NCI-H2196 (cell line): ENCODE measurements around the gene SYP.

Experiments used
- DNase-seq: peaks from one replicate; lab custom pipeline; 2025; ENCODE audit not compliant: unreplicated experiment; lab: John Stamatoyannopoulos, UW

The SYP gene

DNA sequence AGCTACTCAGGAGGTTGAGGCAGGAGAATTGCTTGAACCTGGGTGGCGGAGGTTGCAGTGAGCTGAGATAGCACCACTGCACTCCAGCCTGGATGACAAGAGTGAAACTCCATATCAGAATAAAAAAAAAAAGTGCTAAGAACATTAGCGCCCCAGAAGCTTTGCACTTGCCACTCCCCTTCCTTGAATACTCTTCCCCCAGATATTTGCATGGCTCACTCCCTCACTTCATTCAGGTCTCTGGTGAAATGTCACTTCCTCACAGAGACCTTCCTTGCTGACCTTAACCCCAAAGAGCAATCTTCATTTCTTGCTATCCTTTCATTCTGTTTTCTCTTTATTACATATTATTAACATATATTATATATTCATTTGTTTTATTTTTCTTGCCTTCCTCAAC lies 21.9 kb upstream of the SYP start:
- DNase-seq = no peak

DNA sequence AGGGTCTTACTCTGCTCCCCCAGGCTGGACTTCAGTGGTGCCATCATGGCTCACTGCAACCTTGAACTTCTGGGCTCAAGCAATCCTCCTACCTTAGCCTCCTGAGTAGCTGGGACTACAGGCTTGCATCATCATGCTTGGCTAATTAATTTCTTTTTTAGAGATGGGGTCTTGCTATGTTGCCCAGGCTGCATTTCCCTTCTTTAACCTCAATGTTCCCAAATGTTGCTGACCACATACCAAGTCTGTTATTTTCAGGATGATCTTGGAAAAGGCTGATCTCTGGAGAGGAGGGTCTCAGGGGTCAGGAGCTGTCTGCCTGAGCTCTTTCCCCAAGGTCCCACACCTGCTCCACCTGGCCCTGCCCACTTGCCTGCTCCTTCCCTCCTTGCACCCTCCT lies 20.1 kb upstream of the SYP start:
- DNase-seq = no peak

DNA sequence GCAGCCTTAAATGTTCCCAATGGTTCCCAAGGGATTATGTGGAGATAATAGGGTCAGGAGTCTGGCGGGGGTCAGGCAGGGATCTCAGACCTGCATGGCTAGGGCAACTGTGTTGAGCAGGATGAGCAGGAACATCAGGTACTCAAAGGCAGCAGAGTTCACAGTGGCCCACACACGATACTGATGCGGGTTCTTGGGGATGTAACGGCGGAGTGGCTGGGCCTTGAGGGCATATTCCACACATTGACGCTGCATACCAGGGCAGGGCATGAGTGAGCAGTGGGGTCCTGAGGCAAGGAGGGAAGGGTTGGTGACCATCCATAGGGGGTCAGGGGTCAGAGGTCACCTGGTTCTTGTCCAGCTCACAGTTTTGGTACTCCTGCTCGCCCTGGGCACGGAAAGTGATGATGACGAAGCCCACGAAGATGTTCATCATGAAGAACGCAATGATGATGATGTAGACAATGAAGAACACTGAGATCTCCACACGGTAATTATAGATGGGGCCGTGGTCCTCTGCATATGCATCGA lies 15.1 kb upstream of the SYP start:
- no peak for DNase-seq

DNA sequence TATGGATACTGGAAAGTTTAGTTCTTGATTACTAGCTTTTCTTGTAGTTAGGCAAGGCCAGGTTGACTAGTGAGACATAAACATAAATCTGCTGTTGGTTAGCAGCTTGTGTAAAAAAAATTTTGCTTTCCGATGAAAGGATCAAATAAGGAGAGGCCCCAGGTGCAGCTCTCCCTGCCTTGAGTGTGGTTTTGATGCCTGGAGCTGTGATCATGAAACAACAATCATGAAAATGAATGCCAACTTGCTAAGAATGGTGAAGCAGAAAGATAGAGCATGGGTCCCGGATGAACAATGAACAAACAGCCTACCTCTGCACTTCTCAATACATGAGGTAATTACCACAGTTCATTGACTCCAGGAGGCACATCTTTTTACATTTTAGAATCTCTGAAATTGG lies 14.4 kb upstream of the SYP start:
- DNase-seq = no peak

DNA sequence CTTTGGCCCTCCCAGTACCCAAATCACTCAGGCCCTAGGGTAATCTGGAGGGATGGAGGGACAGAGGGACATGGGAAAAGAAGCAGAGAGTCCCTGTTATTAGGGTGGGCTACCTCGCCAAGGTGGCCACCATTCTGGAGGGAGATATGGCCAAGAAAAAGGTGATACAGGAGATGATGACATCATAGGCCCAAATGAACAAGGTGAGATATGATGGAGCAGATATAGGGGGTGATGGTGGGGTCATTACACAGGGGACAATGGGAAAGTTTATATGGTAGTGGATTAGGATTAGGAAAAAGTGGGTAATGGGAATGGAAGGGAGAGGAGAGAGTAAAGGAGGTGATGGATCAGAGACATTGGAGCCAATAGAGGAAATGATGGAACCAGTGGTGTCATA lies 12.9 kb upstream of the SYP start:
- no peak for DNase-seq

DNA sequence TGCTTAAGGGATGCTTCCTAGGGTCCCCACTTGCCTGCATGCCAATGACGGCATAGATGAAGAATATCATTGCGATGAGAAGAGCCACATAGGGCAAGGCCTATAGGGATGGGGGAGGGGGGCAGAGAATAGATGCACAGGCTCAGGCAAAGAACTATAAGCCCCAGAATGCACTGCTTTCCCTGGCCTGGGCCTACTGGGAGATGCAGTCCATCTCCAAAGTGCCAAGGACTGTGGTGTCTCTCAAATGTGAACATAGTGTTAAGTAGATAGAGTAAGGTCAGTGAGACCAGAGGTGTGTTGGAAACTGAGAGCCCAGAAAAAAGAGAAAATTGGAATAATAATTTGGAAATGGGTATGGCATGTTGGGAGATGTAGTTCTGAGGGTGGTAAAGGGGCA lies 12.2 kb upstream of the SYP start:
- no peak for DNase-seq

DNA sequence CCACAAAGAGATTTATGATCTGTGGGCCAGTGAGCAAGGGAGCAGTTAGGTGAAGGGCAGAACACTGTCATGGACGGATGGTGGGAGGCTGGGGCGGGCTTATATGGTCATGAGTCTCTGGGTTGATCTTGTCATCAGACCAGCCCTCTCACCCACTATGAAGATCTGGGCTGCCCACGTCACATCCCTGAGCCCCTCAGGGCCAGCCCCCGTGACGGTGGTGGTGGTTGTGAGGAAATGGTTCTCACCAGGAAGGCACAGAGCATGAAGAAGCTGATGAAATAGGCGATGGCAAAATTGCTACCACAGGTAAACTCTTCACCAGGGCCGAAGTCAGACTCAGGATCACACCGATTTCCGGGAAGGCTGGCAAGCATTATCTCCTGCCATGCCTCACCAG lies 11.1 kb upstream of the SYP start:
- DNase-seq = no peak

DNA sequence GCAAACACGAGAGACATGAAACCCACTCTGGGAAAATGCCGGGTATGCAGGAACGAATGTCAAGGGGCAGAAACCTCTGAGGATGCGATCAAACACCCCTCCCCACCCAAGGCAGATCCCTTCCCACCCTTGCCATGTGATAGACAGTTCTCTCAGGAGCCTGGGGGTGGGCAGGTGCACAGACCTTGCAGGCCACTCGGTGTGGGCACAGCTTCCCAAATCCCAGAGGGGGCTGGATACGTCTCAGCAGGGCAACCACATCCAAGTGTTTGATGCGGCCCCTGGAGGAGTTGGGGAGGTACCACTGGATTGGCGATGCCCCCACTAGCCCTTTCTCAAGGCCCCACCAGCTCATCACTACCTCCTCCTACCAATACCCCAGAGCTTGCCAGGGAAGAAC lies 10.4 kb upstream of the SYP start:
- no peak for DNase-seq

DNA sequence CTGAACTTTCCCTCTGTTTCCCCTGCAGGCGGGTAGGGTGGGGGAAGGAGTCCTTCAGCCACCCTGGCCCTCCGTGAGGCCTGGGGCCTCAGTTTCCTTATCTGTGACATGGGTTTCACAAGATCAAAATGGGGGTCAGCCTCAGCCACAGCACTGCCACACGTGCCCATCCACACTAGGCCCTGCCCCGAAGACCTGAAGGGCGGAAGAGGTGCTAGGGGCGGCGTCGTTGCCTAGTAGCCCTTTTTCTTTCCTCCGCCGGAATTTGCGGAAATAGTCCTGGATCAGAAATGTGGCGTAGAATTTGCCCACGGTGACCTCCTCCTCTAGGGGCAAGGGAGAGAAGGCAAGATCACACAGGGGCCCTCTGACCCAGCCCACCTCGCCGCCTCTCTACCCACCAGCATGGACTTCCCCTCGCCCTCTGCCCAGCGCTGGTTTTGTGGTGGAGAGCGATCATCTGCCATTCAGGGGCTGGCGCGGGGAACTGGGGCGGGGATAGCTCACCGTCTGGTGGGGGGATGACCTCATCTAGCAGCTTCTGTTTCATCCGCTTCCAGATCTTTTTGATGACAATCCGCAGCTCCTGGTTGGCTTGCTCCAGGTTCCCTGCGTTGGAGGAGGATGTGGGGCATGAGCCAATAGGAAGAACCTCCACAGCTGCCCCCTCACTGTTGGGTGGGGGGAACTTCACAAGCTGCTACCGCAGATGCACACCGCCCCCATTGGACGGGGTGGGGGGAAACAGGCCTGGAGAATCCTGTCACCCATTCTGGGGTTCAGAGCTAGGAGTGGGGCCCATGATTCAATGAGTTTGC lies 9.7 kb upstream of the SYP start:
- DNase-seq = no peak

DNA sequence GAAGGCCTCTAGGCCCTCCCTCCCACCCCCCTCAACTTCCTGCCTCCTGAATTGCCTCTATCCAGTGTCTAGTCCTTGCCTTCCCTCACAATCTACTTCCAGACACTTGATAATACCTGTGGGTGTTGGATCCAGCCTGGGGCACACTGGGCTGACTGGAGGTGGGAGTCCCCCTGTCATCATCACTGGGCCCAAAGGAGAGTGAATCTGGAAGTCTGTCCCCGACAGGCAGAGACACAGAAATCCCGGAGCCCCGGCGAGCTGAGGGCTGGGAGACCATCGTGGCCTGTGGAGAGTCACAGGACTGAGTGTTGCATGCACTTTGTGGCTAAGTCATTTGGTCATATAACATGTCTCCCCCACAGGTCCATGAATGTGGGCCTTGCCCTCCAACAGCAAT lies 8.4 kb upstream of the SYP start:
- DNase-seq = no peak

DNA sequence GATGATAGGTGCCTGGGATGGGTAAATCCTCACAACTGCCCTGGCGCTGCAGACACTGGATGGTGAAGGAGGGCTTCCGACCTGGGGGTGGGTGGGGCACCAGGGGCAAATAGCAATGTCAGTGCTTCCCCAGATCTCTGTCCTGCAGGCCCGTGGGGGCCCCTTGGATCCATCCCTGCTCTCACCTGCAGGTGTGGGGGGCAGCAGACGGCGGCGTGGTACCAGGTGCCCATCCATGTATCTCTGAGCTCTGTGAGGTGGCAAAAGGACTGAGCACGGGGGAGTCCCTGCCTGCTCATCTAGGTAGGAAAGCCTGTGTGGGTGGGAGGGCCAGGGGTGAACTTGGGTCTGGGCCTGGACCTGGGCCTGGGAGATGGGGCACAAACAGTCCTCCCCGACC lies 6.5 kb upstream of the SYP start:
- DNase-seq = no peak

DNA sequence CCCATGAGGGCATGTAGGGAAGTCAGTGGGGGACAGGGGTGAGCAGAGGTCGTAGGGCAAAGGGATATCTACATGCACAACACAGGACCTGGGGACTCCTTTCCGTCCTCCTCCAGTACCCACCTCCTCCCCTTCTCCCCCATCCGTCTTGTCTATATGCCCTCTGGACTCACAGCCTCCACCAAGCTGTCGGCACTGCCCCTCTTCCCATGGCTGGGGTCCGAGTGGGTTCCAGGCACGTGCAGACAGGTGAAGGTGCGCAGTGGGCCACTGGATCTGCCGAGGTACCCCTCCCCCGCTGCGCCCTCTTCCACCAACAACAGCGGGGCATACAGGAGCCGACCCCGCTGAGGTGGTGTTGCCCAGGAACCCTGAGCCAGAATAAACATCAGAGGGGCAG lies 5.5 kb upstream of the SYP start:
- DNase-seq = no peak

DNA sequence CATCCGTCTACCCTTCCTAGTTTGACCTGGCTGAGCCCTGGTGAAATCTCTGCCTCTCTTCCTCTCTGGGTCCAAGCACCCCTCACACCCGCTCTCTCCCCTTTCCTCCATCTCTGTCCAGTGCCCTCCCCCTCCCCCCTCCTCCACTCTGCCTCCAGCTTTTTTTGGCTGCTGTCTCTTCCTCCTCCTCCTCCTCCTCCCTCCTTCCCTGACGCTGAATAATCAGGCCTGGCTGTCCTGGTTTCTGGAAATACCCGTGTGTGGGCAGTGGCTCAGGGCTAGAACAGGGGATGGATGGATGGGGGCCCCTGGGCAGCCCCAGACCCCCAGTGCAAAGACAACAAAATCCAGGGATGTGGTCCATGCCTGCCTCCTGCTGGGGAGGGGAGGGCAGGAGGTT lies 4.7 kb upstream of the SYP start:
- no peak for DNase-seq

DNA sequence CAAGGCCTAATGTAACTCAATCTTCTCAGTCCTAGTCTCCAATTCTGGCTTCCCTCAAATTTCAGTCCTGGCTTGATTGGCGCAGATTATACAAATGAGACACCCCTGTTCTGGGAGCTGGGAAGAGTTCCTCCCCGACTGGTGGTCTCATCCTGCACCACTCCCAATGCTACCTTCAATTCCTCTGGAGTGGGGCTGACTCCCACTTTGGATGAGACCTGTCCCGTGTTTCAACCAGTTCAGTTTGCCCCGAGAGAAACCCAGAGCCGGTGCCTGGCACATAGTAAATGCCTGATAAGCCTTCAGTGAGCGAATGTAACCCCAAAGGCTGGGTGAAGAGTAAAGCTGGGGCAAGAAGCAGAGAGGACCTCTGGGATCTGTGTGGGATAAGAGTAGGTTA lies 4.0 kb upstream of the SYP start:
- no peak for DNase-seq

DNA sequence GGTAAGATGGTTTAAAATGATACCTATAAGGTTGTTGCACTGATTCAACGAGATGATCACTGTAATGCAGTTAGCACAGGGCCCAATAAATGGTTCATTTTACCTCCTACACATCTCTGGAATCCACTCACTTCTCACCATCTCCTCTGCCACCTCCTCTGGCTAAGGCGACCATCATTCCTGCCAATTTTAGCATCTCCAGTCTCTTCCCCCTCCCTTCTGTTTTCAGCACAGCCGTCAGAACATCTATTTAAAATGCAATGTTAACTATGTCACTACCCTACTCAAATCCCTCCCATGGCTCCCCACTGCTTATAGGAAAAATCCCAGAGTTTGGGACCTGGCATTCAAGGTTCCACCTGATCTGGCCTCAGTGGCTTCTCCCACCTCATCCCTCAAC lies 3.5 kb upstream of the SYP start:
- no peak for DNase-seq

DNA sequence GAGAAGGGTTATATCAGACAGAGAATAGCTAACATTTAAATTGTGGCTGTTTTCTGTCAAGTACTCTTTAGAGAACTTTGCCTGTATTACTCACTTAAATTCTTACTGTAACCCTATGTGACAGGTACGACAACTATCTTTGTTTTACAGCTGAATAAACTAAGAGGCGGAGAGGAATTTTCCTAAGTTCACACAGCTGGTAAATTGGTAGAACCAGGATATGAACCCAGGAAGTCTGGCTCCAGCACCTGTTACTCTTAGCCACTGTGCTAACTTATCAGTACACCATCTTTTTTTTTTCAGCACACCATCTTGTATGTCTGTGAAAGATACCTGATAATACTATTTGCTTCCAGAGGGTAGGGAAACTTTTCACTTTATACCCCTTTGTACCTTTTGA lies 2.0 kb upstream of the SYP start:
- DNase-seq = no peak

DNA sequence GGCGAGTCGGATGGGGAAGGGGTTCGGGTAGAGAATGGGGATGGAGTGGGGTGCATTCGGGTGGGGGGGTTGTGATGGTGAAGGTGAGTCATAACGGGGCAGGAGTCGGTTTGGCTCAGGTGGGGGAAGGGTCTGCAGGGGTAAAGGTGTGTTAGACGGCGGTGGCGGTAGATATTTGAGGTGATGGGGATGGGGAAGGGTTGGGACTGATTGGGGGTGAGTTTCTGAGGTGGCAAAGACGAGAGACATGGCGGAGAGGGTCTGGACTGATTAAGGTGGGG lies 738 bp downstream of the SYP start:
- no peak for DNase-seq

DNA sequence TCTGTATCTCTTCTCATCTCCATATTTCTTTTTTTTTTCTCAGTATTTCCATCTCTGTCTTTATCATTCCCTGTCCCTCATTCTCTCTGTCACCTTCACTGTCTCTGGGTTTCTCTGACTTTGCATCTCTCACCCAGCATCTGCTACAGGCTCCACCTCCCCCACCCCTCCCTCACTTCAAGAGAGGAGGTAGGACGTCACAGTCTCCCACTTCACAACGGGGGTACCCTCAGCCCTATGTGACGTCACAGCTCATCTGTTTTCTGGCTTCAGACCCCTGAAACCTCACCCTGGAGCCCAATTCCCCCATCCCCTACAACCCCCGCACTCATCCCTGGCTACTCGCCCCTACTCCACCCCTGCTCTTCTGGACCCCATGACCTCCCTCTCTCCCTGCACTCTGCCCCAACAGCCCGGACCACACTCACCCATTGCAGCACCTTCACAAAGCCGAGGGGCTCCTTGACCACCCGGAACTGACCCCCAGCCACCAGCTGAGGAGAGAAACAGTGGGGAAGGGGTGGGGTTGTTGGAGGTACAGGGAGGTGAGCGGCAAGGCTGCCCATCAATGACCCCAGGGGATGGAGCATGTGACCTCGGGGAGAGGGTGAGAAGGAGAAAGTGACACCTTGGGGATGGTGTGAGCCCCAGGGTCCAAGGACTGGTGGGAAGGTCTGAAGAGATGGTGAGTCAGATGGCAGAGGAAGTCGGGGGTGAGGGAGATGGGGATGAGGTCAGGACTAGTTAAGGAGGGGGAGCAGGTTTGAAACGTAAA lies 1.3 kb downstream of the SYP start:
- DNase-seq = no peak

DNA sequence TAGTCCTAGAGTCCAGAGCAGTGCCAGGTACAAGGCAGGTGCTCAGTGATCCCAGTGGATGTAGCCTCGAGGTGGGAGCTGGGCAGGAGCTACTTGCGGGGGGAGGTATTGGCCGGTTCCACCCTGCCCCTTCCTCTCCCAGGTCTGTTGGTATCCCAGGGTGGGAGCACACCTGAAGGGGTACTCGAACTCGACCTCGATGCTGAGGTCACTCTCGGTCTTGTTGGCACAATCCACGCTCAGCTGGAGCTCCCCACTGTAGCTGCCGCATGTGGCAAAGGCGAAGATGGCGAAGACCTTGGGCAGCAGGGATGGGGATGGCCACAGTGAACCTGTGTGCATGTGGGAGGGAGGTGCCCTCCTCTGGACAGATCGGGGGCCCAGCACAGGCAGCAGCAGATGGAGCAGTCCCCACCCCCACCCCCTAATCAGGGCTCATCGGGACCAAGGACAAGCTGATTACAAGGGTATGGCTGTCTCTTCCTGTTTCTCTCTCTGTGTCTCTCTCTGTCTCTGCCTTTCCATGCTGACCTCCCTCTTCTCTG lies 2.4 kb downstream of the SYP start:
- DNase-seq = no peak

DNA sequence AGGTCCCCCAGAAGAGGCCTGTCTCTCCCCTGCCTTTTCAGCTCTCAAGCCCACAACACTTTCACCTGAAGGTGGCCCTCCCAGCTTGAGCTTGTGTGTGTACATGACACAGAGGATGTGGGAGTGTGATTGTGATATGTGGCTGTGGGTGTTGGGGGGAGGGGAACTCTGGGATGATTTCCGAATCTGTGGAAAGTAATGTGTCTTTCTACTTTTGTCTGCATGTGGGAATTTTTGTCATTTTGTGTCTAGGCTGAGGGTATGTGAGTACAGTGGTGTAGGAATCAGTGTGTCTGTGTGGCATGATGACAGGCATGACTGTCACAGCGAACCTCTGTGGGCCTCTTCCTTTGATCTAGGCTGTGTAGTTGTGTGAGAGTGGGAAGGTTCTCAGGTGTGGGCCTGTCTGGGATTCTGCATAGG lies 6.4 kb downstream of the SYP start:
- DNase-seq = no peak

DNA sequence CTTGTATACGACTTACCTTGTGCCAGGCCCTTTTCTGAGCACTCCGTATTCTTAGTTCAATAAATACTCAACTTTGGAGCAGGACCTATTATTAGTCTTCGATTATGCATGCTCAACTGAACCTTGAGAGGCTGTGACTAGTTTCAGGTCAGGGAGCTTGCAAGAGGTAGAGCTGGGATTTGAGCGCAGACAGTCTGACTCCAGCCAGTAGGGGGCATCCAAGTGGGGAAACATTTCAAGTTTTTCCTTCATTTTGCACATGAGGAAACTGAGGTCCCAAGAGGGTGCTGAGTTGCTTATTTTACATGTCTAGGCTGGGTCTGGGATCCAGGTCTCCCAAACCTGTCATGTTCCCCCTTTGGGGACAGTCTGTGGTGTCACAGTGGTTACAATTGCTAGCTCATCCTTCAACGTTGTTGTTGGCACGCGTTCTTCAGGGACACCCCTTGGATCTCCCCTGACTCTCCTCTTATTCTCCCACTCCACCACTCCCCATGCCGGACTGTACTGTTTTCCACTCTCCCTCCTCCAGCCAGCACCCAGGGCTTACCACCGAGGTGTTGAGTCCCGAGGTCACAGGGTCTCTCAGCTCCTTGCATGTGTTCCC lies 7.2 kb downstream of the SYP start:
- peak; percentile 19 for DNase-seq

DNA sequence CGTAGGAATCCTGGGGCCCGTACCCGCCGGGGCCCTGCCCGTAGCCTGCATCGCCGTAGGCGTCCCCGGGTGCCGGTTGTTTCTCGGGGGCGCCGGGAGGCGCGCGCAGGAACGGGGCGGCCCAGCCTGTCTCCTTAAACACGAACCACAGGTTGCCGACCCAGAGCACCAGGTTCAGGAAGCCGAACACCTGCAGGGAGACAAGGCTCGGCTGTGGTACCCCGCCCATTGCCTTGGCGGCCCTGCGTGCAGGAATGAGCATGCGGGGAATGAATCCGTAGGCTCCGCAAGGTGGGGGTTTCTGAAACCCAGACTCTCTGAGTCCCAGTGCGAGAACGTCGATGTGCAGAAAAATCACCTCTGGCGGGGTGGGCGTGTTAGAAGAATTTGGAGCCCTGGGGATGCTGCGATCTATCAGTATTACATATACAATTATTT lies 8.4 kb downstream of the SYP start:
- no peak for DNase-seq
